Natural killer cell (primary cell): ENCODE results near the gene DNM2. TPM values are rescaled to one million over a fixed set of nuclear protein-coding genes. Genes with fewer than 3 reads are reported as not detected.

Source experiments
- ATAC-seq, 3 donors: fragments of 150-1000 bp in 2 of 3; fragments of 200-7000 bp in 1 of 3; cut with Tn5 transposase; 1 replicate in 1 of 3; 2 replicates in 2 of 3; pipeline ENCODE4 v1.10.0; 2021; ENCODE audit warnings: mild to moderate bottlenecking in 2 of 3, moderate library complexity in 2 of 3
- DNase-seq, 2 donors: peaks; one replicate each; pipeline versions ENCODE4 v3.0.0 to v3.0.0-alpha.2; 2013 to 2021; ENCODE audit warnings: mixed read lengths in 1 of 2
- H3K27ac ChIP-seq: one replicate; pipeline ENCODE4 v1.5.1; 2013; ENCODE audit warnings: mild to moderate bottlenecking, low read length
- H3K27me3 ChIP-seq: one replicate; pipeline ENCODE4 v1.6.1; 2013; ENCODE audit warnings: low read length; ENCODE audit not compliant: control insufficient read depth, insufficient read depth
- H3K36me3 ChIP-seq: one replicate; pipeline ENCODE4 v1.6.1; 2013; ENCODE audit warnings: low read length; ENCODE audit not compliant: control insufficient read depth, insufficient read depth
- H3K4me1 ChIP-seq: one replicate; pipeline ENCODE4 v1.6.1; 2013; ENCODE audit warnings: low read length; ENCODE audit not compliant: control insufficient read depth, insufficient read depth
- H3K4me3 ChIP-seq: one replicate; pipeline ENCODE4 v1.5.1; 2013; ENCODE audit warnings: low read length
- H3K9me3 ChIP-seq: one replicate; pipeline ENCODE4 v1.6.1; 2013; ENCODE audit warnings: low read length; ENCODE audit not compliant: control insufficient read depth, insufficient read depth
- H3K27ac Mint-ChIP-seq, 2 donors: one replicate each; pipeline ENCODE4 v1.8.0; 2022; ENCODE audit warnings: mild to moderate bottlenecking in 2 of 2, mixed read lengths in 2 of 2, moderate library complexity in 1 of 2
- H3K27me3 Mint-ChIP-seq, 2 donors: one replicate each; pipeline ENCODE4 v1.8.0; 2022; ENCODE audit warnings: low read depth in 2 of 2, mixed read lengths in 2 of 2
- H3K36me3 Mint-ChIP-seq: one replicate; pipeline ENCODE4 v1.8.0; 2022; ENCODE audit warnings: mixed read lengths
- H3K4me1 Mint-ChIP-seq, 2 donors: one replicate each; pipeline ENCODE4 v1.8.0; 2022; ENCODE audit warnings: mixed read lengths in 2 of 2
- H3K4me3 Mint-ChIP-seq: one replicate; pipeline ENCODE4 v1.8.0; 2022; ENCODE audit warnings: mild to moderate bottlenecking, moderate library complexity, mixed read lengths
- H3K9me3 Mint-ChIP-seq, 2 donors: one replicate each; pipeline ENCODE4 v1.8.0; 2022; ENCODE audit warnings: mixed read lengths in 2 of 2
- WGBS: methylation state at CpG from one replicate; pipeline ENCODE4 v1.1.7; 2013; ENCODE audit warnings: missing lambda C conversion rate; ENCODE audit not compliant: insufficient coverage; 5-methylcytosine and 5-hydroxymethylcytosine counted together
- intact Hi-C: fragments of 100-400 bp; cut with micrococcal nuclease; formaldehyde crosslinking; loops from one replicate; pipeline ENCODE4 v1.14.2; 2022
- total RNA-seq, 4 donors: library from RNA; stranded (reverse); fragments of 120-200 nt in 1 of 4; gene quantifications; one replicate each; pipeline versions ENCODE4 v1.2.3 to v1.2.4, GENCODE V29; 2013 to 2022
- TF ChIP-seq, protein P1 (sequence below): fragments of 200-600 bp; IDR thresholded peaks from one replicate; pipeline ENCODE4 v1.8.0; 2022; ENCODE audit warnings: antibody characterized with exemption

DNM2 gene
- total RNA-seq, 3 donors from 2014 or later (not counting 1 experiment from before 2014, with no cell fraction given) = 419 to 491 (median 428) TPM

DNA sequence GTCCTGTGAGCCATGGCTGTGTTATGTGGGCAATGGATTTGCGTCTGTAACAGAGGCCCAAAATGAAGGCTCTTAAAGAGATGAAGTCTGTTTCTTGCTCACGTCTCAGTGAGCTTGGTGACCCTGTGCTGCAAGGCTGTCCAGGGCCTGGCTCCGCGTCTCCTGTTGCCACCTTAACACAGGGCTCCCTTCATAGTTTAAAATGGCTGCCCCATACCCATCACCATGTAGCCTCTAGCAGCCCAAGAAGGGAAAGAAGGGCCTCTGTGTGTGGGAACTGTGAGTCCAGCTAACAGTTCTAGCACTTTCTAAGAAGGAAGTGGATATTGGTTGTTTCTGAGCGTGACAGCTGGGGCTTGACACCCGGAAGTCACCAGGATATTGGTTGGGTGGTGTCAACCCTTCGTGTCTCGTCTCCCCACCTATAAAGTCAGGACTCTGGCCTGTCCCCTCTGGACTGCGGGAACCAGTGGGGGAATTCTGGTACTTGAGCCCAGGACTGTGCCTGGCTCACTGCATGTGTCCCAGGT, 97.2 kb downstream of the DNM2 start:
- Mint-ChIP-seq H3K36me3 (no peaks in the 10 kb centered on the region), H3K27me3 (no peaks in the 10 kb centered on the region), H3K4me1 (peaks cover 25 to 69% of the 10 kb centered on the region in 2 donors), H3K27ac (peak overlapping the region; percentile 92 to 93), H3K4me3 (peak overlapping the region; percentile 54), H3K9me3 (no peaks in the 10 kb centered on the region)
- Histone ChIP-seq H3K36me3 (peaks cover 54% of the 10 kb centered on the region), H3K9me3 (no peaks in the 10 kb centered on the region), H3K27me3 (no peaks in the 10 kb centered on the region), H3K27ac (peak overlapping the region; percentile 56), H3K4me3 (no peak overlapping the region), H3K4me1 (peaks cover 64% of the 10 kb centered on the region)
- WGBS = 64% methylated on average over 9 of the region's 9 CpGs
- DNase-seq (peak in 1 of 2 donors; percentile 43), ATAC-seq (peak; percentile 63 to 81 (median 64))
- TF ChIP-seq, protein P1, sequence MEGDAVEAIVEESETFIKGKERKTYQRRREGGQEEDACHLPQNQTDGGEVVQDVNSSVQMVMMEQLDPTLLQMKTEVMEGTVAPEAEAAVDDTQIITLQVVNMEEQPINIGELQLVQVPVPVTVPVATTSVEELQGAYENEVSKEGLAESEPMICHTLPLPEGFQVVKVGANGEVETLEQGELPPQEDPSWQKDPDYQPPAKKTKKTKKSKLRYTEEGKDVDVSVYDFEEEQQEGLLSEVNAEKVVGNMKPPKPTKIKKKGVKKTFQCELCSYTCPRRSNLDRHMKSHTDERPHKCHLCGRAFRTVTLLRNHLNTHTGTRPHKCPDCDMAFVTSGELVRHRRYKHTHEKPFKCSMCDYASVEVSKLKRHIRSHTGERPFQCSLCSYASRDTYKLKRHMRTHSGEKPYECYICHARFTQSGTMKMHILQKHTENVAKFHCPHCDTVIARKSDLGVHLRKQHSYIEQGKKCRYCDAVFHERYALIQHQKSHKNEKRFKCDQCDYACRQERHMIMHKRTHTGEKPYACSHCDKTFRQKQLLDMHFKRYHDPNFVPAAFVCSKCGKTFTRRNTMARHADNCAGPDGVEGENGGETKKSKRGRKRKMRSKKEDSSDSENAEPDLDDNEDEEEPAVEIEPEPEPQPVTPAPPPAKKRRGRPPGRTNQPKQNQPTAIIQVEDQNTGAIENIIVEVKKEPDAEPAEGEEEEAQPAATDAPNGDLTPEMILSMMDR = no peak
- intact Hi-C loops = loop anchor here (1.0 kb wide), 1 partner anchor 18 kb away; no protein-coding TSS in a partner anchor

DNA sequence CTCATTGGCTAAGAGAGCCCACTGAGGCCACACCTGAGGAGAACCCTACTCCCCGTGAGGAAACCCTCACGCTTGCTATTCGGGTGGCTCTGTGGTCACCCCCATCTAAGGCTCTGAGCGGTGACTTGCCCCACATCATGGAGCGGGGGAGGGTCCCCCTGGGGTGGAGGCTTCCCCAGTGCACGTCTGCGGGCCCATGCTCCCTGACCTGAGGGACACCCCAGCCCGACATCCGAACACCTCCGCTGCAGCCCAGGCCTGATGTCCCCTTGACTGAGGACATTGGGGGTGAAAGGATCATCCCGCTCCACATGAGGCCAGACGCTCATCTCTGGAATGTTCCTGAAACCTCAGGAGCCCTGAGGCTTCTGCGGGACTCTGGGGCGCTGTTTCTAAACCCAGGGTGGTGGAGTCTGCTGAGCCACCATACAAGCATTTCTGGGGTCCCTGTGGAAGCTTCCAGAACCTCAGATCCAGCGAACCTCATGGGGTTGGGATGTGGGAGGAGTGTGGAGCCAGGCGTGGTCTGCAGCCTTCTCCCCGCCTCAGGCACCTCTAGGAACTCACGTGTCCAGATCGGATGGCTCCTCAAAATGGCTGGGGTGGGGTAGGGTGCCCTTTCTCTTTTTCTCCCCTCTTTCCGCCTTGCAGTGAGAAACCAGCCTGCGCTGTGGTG, 98.2 kb downstream of the DNM2 start:
- Histone ChIP-seq H3K27ac (peak overlapping the region; percentile 56), H3K4me3 (no peak overlapping the region), H3K27me3 (no peaks in the 10 kb centered on the region), H3K4me1 (peaks cover 63% of the 10 kb centered on the region), H3K36me3 (peaks cover 54% of the 10 kb centered on the region), H3K9me3 (no peaks in the 10 kb centered on the region)
- Mint-ChIP-seq H3K9me3 (no peaks in the 10 kb centered on the region), H3K36me3 (no peaks in the 10 kb centered on the region), H3K27me3 (no peaks in the 10 kb centered on the region), H3K4me3 (no peak overlapping the region), H3K27ac (peak overlapping the region; percentile 92 to 93), H3K4me1 (peaks cover 31 to 75% of the 10 kb centered on the region in 2 donors)
- intact Hi-C loops = loop anchor here (1.0 kb wide), 1 partner anchor 19 kb away; no protein-coding TSS in a partner anchor
- DNase-seq = no peak
- TF ChIP-seq, protein P1 = no peak
- WGBS = 91% methylated on average over 21 of the region's 21 CpGs
- no peak for ATAC-seq

GRCh38 chr19:10816691-10817090, 98.8 kb downstream of the DNM2 start:
- H3K27ac Mint-ChIP-seq = peak overlapping the region; percentile 92 to 93
- Histone ChIP-seq H3K27ac (no peak overlapping the region), H3K27me3 (no peaks in the 10 kb centered on the region), H3K4me1 (peaks cover 62% of the 10 kb centered on the region), H3K36me3 (peaks cover 51% of the 10 kb centered on the region), H3K4me3 (no peak overlapping the region), H3K9me3 (no peaks in the 10 kb centered on the region)
- TF ChIP-seq, protein P1 = no peak
- WGBS = 98% methylated on average over 11 of the region's 11 CpGs
- peaks cover 31 to 76% of the 10 kb centered on the region in 2 donors for H3K4me1 Mint-ChIP-seq
- H3K4me3 Mint-ChIP-seq = no peak overlapping the region
- H3K27me3 Mint-ChIP-seq = no peaks in the 10 kb centered on the region
- no peak for DNase-seq
- intact Hi-C loops = no loop called here
- no peak for ATAC-seq
- H3K9me3 Mint-ChIP-seq = no peaks in the 10 kb centered on the region
- H3K36me3 Mint-ChIP-seq = no peaks in the 10 kb centered on the region
